Ishikawa (cell line): ENCODE measurements around the gene RGS14.

Experiments
- CEBPB ChIP-seq: IDR thresholded peaks from 2 replicates; pipeline ENCODE4 v1.6.1; 2012
- CREB1 ChIP-seq: IDR thresholded peaks from 2 replicates; pipeline ENCODE4 v1.6.1; 2012; ENCODE audit warnings: low read depth
- EGR1 ChIP-seq: IDR thresholded peaks from 2 replicates; pipeline ENCODE4 v1.6.1; 2012
- EP300 ChIP-seq: IDR thresholded peaks from 2 replicates; pipeline ENCODE4 v1.6.1; 2012; ENCODE audit warnings: borderline replicate concordance
- FOXM1 ChIP-seq: IDR thresholded peaks from 2 replicates; pipeline ENCODE4 v1.6.1; 2012; ENCODE audit warnings: low read depth, borderline replicate concordance
- MAX ChIP-seq: IDR thresholded peaks from 2 replicates; pipeline ENCODE4 v1.6.1; 2012
- NFIC ChIP-seq: IDR thresholded peaks from 2 replicates; pipeline ENCODE4 v1.6.1; 2012
- RAD21 ChIP-seq: IDR thresholded peaks from 2 replicates; pipeline ENCODE4 v1.6.1; 2012; ENCODE audit warnings: low read depth
- REST ChIP-seq: IDR thresholded peaks from 2 replicates; pipeline ENCODE4 v1.6.1; 2012; ENCODE audit warnings: low read depth, mild to moderate bottlenecking
- TAF1 ChIP-seq: IDR thresholded peaks from 2 replicates; pipeline ENCODE4 v1.6.1; 2012; ENCODE audit warnings: low read depth, mild to moderate bottlenecking
- TCF12 ChIP-seq: IDR thresholded peaks from 2 replicates; pipeline ENCODE4 v1.6.1; 2012; ENCODE audit warnings: low read depth
- TEAD4 ChIP-seq: IDR thresholded peaks from 2 replicates; pipeline ENCODE4 v1.6.1; 2012
- USF1 ChIP-seq: IDR thresholded peaks from 2 replicates; pipeline ENCODE4 v1.6.1; 2012
- YY1 ChIP-seq: IDR thresholded peaks from 2 replicates; pipeline ENCODE4 v1.6.1; 2012; ENCODE audit warnings: low read depth
- ZBTB7A ChIP-seq: IDR thresholded peaks from 2 replicates; pipeline ENCODE4 v1.6.1; 2012; ENCODE audit warnings: low read depth

Gene RGS14

GRCh38 chr5:177402271-177403043 is 44.7 kb downstream of the RGS14 start:
- TF ChIP-seq EGR1 (no peak), FOXM1 (no peak), TAF1 (0 out of 2 replicates have a peak, but pooled peaks have one; percentile 31), NFIC (no peak), REST (no peak), CEBPB (no peak), MAX (peak; percentile 99), CREB1 (no peak), RAD21 (peak; percentile 38; the same call in 1 of the 2 replicates), USF1 (no peak), EP300 (no peak), TEAD4 (0 out of 2 replicates have a peak, but pooled peaks have one; percentile 17), ZBTB7A (no peak), TCF12 (no peak), YY1 (no peak)

- no peak for TF ChIP-seq EP300
- peak; percentile 78 for TF ChIP-seq MAX
- no peak for TF ChIP-seq USF1
- TF ChIP-seq YY1, result no peak
- TF ChIP-seq FOXM1, result no peak
- peak; percentile 66; the same call in 1 of the 2 replicates for TF ChIP-seq ZBTB7A
- TF ChIP-seq NFIC, result no peak
- TF ChIP-seq EGR1, result no peak
These were observed 45.5 kb downstream of the RGS14 start for GRCh38 chr5:177403102-177403791.

GRCh38 chr5:177403792-177404640 is 46.3 kb downstream of the RGS14 start:
- no peak for TF ChIP-seq CREB1
- peak; percentile 80 for TF ChIP-seq MAX
- TF ChIP-seq TAF1, result peak; percentile 55; the same call in 1 of the 2 replicates
- no peak for TF ChIP-seq CEBPB
- TF ChIP-seq USF1, result peak; percentile 1; the same call in 1 of the 2 replicates
- TF ChIP-seq EGR1, result no peak
- TF ChIP-seq FOXM1, result no peak
- peak; percentile 78 for TF ChIP-seq RAD21
- peak; percentile 15 for TF ChIP-seq ZBTB7A
- TF ChIP-seq EP300, result peak; percentile 48; the same call in 1 of the 2 replicates
- no peak for TF ChIP-seq REST
- TF ChIP-seq TCF12, result peak; percentile 45; the same call in 1 of the 2 replicates
- TF ChIP-seq YY1, result peak; percentile 64; the same call in 1 of the 2 replicates
- no peak; the same call in 1 of the 2 replicates for TF ChIP-seq TEAD4
- TF ChIP-seq NFIC, result peak; percentile 95
